H1 (cell line): ENCODE results near the gene DEDD2. TPM values are rescaled to one million over a fixed set of nuclear protein-coding genes. Genes with fewer than 3 reads are reported as not detected.

Experiments used
- CTCF ChIA-PET: fragments of 300-600 bp; sonication (Branson Sonifier 250); formaldehyde crosslinking; loops from one replicate; lab custom pipeline; 2021; ENCODE audit not compliant: partially characterized antibody; lab: Charles Lee
- POLR2A ChIA-PET: fragments of 300-600 bp; sonication (Branson Sonifier 250); formaldehyde crosslinking; loops from one replicate; lab custom pipeline; 2021; ENCODE audit warnings: inconsistent platforms; ENCODE audit not compliant: partially characterized antibody; lab: Charles Lee
- DNase-seq, 2 experiments: peaks; one replicate each; pipeline versions ENCODE4 v3.0.0 to v3.0.0-alpha.2; 2010 to 2022; ENCODE audit warnings: low spot score in 2 of 2, low read depth in 1 of 2, mixed read lengths in 1 of 2
- FAIRE-seq: peaks from 2 replicates; lab custom pipeline; 2011; peaks lifted over from hg19 to GRCh38; lab: Jason Lieb, UNC
- H2AFZ ChIP-seq: 2 replicates; pipeline ENCODE4 v1.8.1; 2012; ENCODE audit warnings: low read length, inconsistent platforms
- H2AK5ac ChIP-seq: 2 replicates; pipeline ENCODE4 v1.6.1; 2013; ENCODE audit warnings: low read depth, low read length
- H2BK120ac ChIP-seq: replicated peaks from 2 replicates; pipeline ENCODE3; 2013; ENCODE audit warnings: low read depth, low read length, inconsistent platforms
- H2BK12ac ChIP-seq: 2 replicates; pipeline ENCODE4 v1.6.1; 2013; ENCODE audit warnings: low read depth, low read length
- H2BK15ac ChIP-seq: 2 replicates; pipeline ENCODE4 v1.6.1; 2013; ENCODE audit warnings: low read length
- H2BK20ac ChIP-seq: 2 replicates; pipeline ENCODE4 v1.6.1; 2013; ENCODE audit warnings: low read length
- H2BK5ac ChIP-seq: 2 replicates; pipeline ENCODE4 v1.6.1; 2013; ENCODE audit warnings: low read depth, low read length
- H3K14ac ChIP-seq: 2 replicates; pipeline ENCODE4 v1.6.1; 2013; ENCODE audit warnings: inconsistent platforms; ENCODE audit not compliant: insufficient read length
- H3K18ac ChIP-seq: 2 replicates; pipeline ENCODE4 v1.6.1; 2013; ENCODE audit warnings: low read length; ENCODE audit errors: extremely low read depth
- H3K23ac ChIP-seq: 2 replicates; pipeline ENCODE4 v1.6.1; 2013; ENCODE audit warnings: inconsistent platforms; ENCODE audit not compliant: insufficient read length
- H3K23me2 ChIP-seq: 2 replicates; pipeline ENCODE4 v1.6.1; 2013; ENCODE audit warnings: low read depth, low read length
- H3K27ac ChIP-seq: 2 replicates; pipeline ENCODE4 v1.6.1; 2011; ENCODE audit warnings: low read depth, low read length, inconsistent platforms
- H3K27me3 ChIP-seq, 4 experiments: replicated peaks in 1 of 4; 1 replicate in 1 of 4; 2 replicates in 3 of 4; pipeline versions ENCODE4 v1.6.1 to v1.8.1; 2011 to 2013; ENCODE audit warnings: low read length in 3 of 4, mild to moderate bottlenecking in 3 of 4, inconsistent platforms in 2 of 4, mixed read lengths in 2 of 4, moderate library complexity in 1 of 4; ENCODE audit not compliant: control insufficient read depth in 3 of 4, insufficient read depth in 3 of 4; ENCODE audit errors: extremely low read depth in 1 of 4
- H3K36me3 ChIP-seq, 4 experiments: 2 replicates each; pipeline versions ENCODE4 v1.6.1 to v1.8.1; 2011 to 2013; ENCODE audit warnings: mild to moderate bottlenecking in 4 of 4, low read length in 3 of 4, moderate library complexity in 2 of 4, control low read depth in 1 of 4, inconsistent platforms in 1 of 4; ENCODE audit not compliant: insufficient read depth in 4 of 4, control insufficient read depth in 2 of 4
- H3K4ac ChIP-seq: replicated peaks from 2 replicates; pipeline ENCODE3; 2013; ENCODE audit warnings: low read length, low read depth, mixed read lengths, inconsistent platforms; ENCODE audit not compliant: insufficient read length
- H3K4me1 ChIP-seq, 4 experiments: replicated peaks in 1 of 4; 1 replicate in 1 of 4; 2 replicates in 3 of 4; pipeline versions ENCODE4 v1.6.1 to v1.8.1; 2011 to 2013; ENCODE audit warnings: low read length in 3 of 4, inconsistent platforms in 2 of 4, mixed read lengths in 1 of 4; ENCODE audit not compliant: insufficient read depth in 4 of 4, control insufficient read depth in 3 of 4
- H3K4me2 ChIP-seq, 2 experiments: 2 replicates each; pipeline versions ENCODE4 v1.6.1 to v1.8.1; 2011 to 2013; ENCODE audit warnings: low read depth in 2 of 2, low read length in 2 of 2, control low read depth in 1 of 2, inconsistent platforms in 1 of 2, mild to moderate bottlenecking in 1 of 2; ENCODE audit not compliant: insufficient read depth in 1 of 2
- H3K4me3 ChIP-seq, 4 experiments: fragments of 200-600, 300-600 bp in 1 of 4; sonication (generic), shearing (Covaris generic), sonication (Bioruptor Twin) in 1 of 4; 2 replicates each; pipeline versions ENCODE4 v1.5.1 to v1.8.1; 2011 to 2016; ENCODE audit warnings: low read length in 4 of 4, low read depth in 3 of 4, control low read depth in 2 of 4, inconsistent platforms in 2 of 4, mild to moderate bottlenecking in 2 of 4, mixed read lengths in 1 of 4, moderate library complexity in 1 of 4; ENCODE audit not compliant: insufficient read depth in 2 of 4; ENCODE audit errors: extremely low read depth in 1 of 4
- H3K56ac ChIP-seq: replicated peaks from 2 replicates; pipeline ENCODE3; 2013; ENCODE audit warnings: low read depth, mild to moderate bottlenecking, mixed read lengths, low read length, inconsistent platforms; ENCODE audit not compliant: insufficient read length
- H3K79me1 ChIP-seq: 2 replicates; pipeline ENCODE4 v1.6.1; 2013; ENCODE audit warnings: low read depth, low read length, control low read depth
- H3K79me2 ChIP-seq, 2 experiments: 2 replicates each; pipeline versions ENCODE4 v1.6.1 to v1.8.1; 2012 to 2013; ENCODE audit warnings: low read length in 2 of 2, mild to moderate bottlenecking in 2 of 2, inconsistent platforms in 1 of 2; ENCODE audit not compliant: insufficient read depth in 2 of 2, control insufficient read depth in 1 of 2
- H3K9ac ChIP-seq, 4 experiments: replicated peaks in 1 of 4; 1 replicate in 1 of 4; 2 replicates in 3 of 4; pipeline versions ENCODE4 v1.6.1 to v1.8.1; 2011 to 2013; ENCODE audit warnings: low read depth in 3 of 4, low read length in 3 of 4, control low read depth in 2 of 4, mild to moderate bottlenecking in 2 of 4, moderate library complexity in 2 of 4, inconsistent platforms in 1 of 4; ENCODE audit errors: extremely low read depth in 1 of 4
- H3K9me3 ChIP-seq, 2 experiments: 2 replicates each; pipeline versions ENCODE4 v1.6.1 to v1.8.1; 2012 to 2013; ENCODE audit warnings: mild to moderate bottlenecking in 2 of 2, moderate library complexity in 2 of 2, control low read depth in 1 of 2, inconsistent platforms in 1 of 2, low read depth in 1 of 2, low read length in 1 of 2, mixed read lengths in 1 of 2; ENCODE audit not compliant: insufficient read depth in 2 of 2
- H4K20me1 ChIP-seq, 2 experiments: replicated peaks in 1 of 2; 2 replicates each; pipeline versions ENCODE3 to v1.8.1; 2011 to 2013; ENCODE audit warnings: inconsistent platforms in 2 of 2, low read length in 2 of 2, mild to moderate bottlenecking in 1 of 2; ENCODE audit not compliant: insufficient read depth in 2 of 2, control insufficient read depth in 1 of 2
- H4K5ac ChIP-seq: 2 replicates; pipeline ENCODE4 v1.6.1; 2013; ENCODE audit warnings: low read length, low read depth, mixed read lengths, inconsistent platforms; ENCODE audit not compliant: insufficient read length
- H4K8ac ChIP-seq: 2 replicates; pipeline ENCODE4 v1.8.0; 2013; ENCODE audit warnings: mild to moderate bottlenecking, moderate library complexity, low read length, inconsistent platforms; ENCODE audit not compliant: insufficient read depth; ENCODE audit errors: extremely low read depth
- H4K91ac ChIP-seq: replicated peaks from 2 replicates; pipeline ENCODE3; 2013; ENCODE audit warnings: low read length, mixed read lengths, inconsistent platforms; ENCODE audit not compliant: insufficient read length
- BCL11A ChIP-seq, 2 experiments: IDR thresholded peaks; one replicate each; pipeline ENCODE4 v1.6.1; 2011; ENCODE audit warnings: low read depth in 2 of 2, low read length in 2 of 2, mild to moderate bottlenecking in 2 of 2
- CEBPB ChIP-seq: IDR thresholded peaks from 2 replicates; pipeline ENCODE4 v1.6.1; 2012; ENCODE audit warnings: low read depth, low read length
- JUN ChIP-seq: IDR thresholded peaks from 2 replicates; pipeline ENCODE4 v1.6.1; 2011; ENCODE audit warnings: low read depth, mild to moderate bottlenecking, improper control_type of control experiment, low read length
- JUND ChIP-seq: IDR thresholded peaks from 2 replicates; pipeline ENCODE4 v1.6.1; 2011; ENCODE audit warnings: mild to moderate bottlenecking, improper control_type of control experiment, low read length
- KDM1A ChIP-seq: fragments of 200-600, 300-600 bp; sonication (generic); IDR thresholded peaks from 2 replicates; pipeline ENCODE4 v1.7.1; 2016; ENCODE audit warnings: mild to moderate bottlenecking, low read length, borderline replicate concordance
- KDM5A ChIP-seq: fragments of 200-600 bp; IDR thresholded peaks from 2 replicates; pipeline ENCODE4 v1.7.1; 2012; ENCODE audit warnings: mild to moderate bottlenecking, low read length, inconsistent platforms, mixed read lengths
- NRF1 ChIP-seq: IDR thresholded peaks from 2 replicates; pipeline ENCODE4 v1.6.1; 2011; ENCODE audit warnings: mild to moderate bottlenecking, low read depth, low read length, improper control_type of control experiment
- RAD21 ChIP-seq, 2 experiments: IDR thresholded peaks in 1 of 2; conservative IDR thresholded peaks in 1 of 2; 2 replicates each; pipeline ENCODE4 v1.6.1; 2011; ENCODE audit warnings: low read depth in 2 of 2, low read length in 2 of 2, improper control_type of control experiment in 1 of 2, inconsistent platforms in 1 of 2, mild to moderate bottlenecking in 1 of 2, moderate library complexity in 1 of 2
- SAP30 ChIP-seq: fragments of 300-600 bp; sonication (generic); IDR thresholded peaks from 2 replicates; pipeline ENCODE4 v1.7.1; 2012; ENCODE audit warnings: low read length, moderate library complexity, mild to moderate bottlenecking, inconsistent platforms; ENCODE audit not compliant: insufficient read depth, insufficient replicate concordance
- WGBS, 2 experiments: shearing (Covaris generic) in 1 of 2; methylation state at CpG; one replicate each; pipeline versions ENCODE4 v1.1.6 to v1.1.7; 2013 to 2015; ENCODE audit warnings: low lambda C conversion rate in 2 of 2, mixed read lengths in 2 of 2, inconsistent platforms in 1 of 2, low coverage in 1 of 2, missing lambda C conversion rate in 1 of 2; ENCODE audit not compliant: insufficient replicate concordance in 2 of 2, insufficient coverage in 1 of 2, insufficient read length in 1 of 2; ENCODE audit errors: extremely low coverage in 1 of 2, missing lambda C conversion rate in 1 of 2; 5-methylcytosine and 5-hydroxymethylcytosine counted together
- polyA plus RNA-seq, 7 experiments: library from polyadenylated mRNA; depleted of rRNA in 3 of 7; stranded (reverse) in 5 of 7; unstranded in 2 of 7; fragments of >200 nt in 5 of 7; fragments of 200-250 nt in 2 of 7; gene quantifications; 1 replicate in 5 of 7; 2 replicates in 1 of 7; 4 replicates in 1 of 7; pipeline versions ENCODE4 v1.2.1 to v1.2.3, GENCODE V29; 2011 to 2013; ENCODE audit warnings: missing spikeins in 2 of 7, mixed read lengths in 2 of 7
- total RNA-seq: library from RNA; stranded (reverse); fragmentation: NEBNext Ultra II Directional; extraction: Animal tissue kit (Norgen Biotek cat#: 25700); gene quantifications from 2 replicates; pipeline ENCODE4 v1.2.1, GENCODE V29; 2021
- TF ChIP-seq, protein P1 (sequence below), 3 experiments: IDR thresholded peaks; 1 replicate in 2 of 3; 2 replicates in 1 of 3; pipeline versions ENCODE4 v1.5.1 to v1.6.1; 2011; ENCODE audit warnings: low read length in 3 of 3, mild to moderate bottlenecking in 3 of 3, inconsistent platforms in 2 of 3, low read depth in 1 of 3, moderate library complexity in 1 of 3; ENCODE audit not compliant: insufficient read depth in 1 of 3; ENCODE audit errors: control extremely low read depth in 1 of 3

DEDD2 gene
- total and polyA plus RNA-seq, 2 of the 8 experiments (the other 6 are each of a cell fraction or from before 2014, with no cell fraction given): 37.8 to 65.0 TPM

DNA sequence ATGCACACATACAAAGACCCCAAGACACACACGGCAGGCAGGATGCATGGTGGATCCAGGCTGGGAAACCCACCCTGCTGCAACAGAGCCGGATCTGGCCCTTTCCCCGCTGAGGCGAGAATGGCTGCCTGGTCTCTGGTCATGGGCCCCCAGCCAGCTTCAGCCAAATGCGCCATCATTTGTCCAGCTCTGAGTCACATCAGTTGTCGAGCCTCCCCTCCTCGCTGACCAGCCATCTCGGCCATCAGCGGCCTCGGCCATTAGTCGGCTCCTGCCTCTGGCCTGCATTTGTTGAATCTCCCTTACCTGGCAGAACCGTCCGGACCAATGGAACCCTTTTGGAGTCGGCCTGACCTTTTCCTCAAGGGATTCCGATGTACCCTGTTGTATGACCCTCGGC is 46.8 kb downstream of the DEDD2 start:
- H3K18ac ChIP-seq: no peak overlapping the region
- no peak for FAIRE-seq
- H2BK5ac ChIP-seq: no peak overlapping the region
- H3K79me2 ChIP-seq: no peaks in the 10 kb centered on the region
- no peak overlapping the region for H3K14ac ChIP-seq
- no peak overlapping the region for H4K5ac ChIP-seq
- 93% methylated on average over 16 of the region's 16 CpGs; no CpG with 5 or more reads in 1 of the 2 experiments for WGBS, 2 experiments
- no peaks in the 10 kb centered on the region for H3K9me3 ChIP-seq
- H3K23me2 ChIP-seq: peaks cover 3% of the 10 kb centered on the region; the same call in 1 of the 2 replicates
- no peak overlapping the region for H2AK5ac ChIP-seq
- H3K27me3 ChIP-seq: peaks cover 10 to 22% (median 16%) of the 10 kb centered on the region in 4 experiments
- H4K91ac ChIP-seq: no peak overlapping the region
- H3K4me1 ChIP-seq: peaks cover 0 to 5% (median 1%) of the 10 kb centered on the region in 4 experiments; a peak in 3 of 7 replicates
- H2BK15ac ChIP-seq: no peak overlapping the region
- no peak overlapping the region for H2BK12ac ChIP-seq
- no peak overlapping the region for H4K8ac ChIP-seq
- no peak overlapping the region for H2BK20ac ChIP-seq
- H2BK120ac ChIP-seq: no peak overlapping the region
- ChIA-PET CTCF (interaction anchor here (0.6 to 1.6 kb wide), 4 partner anchors 12 to 1462 kb away, joined by 3 to 5 read pairs (median 3); no protein-coding TSS in a partner anchor), POLR2A (interaction anchor here (0.7 kb wide), 1 partner anchor 55 kb away, joined by 3 read pairs; no protein-coding TSS in a partner anchor)
- no peak overlapping the region for H3K4me3 ChIP-seq
- H4K20me1 ChIP-seq: no peaks in the 10 kb centered on the region
- H3K4ac ChIP-seq: no peak overlapping the region
- H3K36me3 ChIP-seq: no peaks in the 10 kb centered on the region
- DNase-seq: no peak
- H3K23ac ChIP-seq: no peak overlapping the region
- H3K4me2 ChIP-seq: no peak overlapping the region
- H3K27ac ChIP-seq: no peak overlapping the region
- H3K9ac ChIP-seq: no peak overlapping the region
- H2AFZ ChIP-seq: no peak overlapping the region
- H3K79me1 ChIP-seq: no peaks in the 10 kb centered on the region
- H3K56ac ChIP-seq: no peak overlapping the region
- TF ChIP-seq BCL11A (IDR thresholded peaks at IDR 0.05; ENCODE audit: low read depth in 2 of 2, low read length in 2 of 2) (no peak), JUN (no peak), NRF1 (no peak), RAD21 (IDR thresholded peaks at IDR 0.05 in 1 of 2, conservative IDR thresholded peaks at IDR 0.05 in 1 of 2; ENCODE audit: low read depth in 2 of 2, low read length in 2 of 2) (no peak), KDM1A (no peak), KDM5A (no peak), JUND (no peak), CEBPB (no peak), SAP30 (no peak)
- TF ChIP-seq, protein P1, sequence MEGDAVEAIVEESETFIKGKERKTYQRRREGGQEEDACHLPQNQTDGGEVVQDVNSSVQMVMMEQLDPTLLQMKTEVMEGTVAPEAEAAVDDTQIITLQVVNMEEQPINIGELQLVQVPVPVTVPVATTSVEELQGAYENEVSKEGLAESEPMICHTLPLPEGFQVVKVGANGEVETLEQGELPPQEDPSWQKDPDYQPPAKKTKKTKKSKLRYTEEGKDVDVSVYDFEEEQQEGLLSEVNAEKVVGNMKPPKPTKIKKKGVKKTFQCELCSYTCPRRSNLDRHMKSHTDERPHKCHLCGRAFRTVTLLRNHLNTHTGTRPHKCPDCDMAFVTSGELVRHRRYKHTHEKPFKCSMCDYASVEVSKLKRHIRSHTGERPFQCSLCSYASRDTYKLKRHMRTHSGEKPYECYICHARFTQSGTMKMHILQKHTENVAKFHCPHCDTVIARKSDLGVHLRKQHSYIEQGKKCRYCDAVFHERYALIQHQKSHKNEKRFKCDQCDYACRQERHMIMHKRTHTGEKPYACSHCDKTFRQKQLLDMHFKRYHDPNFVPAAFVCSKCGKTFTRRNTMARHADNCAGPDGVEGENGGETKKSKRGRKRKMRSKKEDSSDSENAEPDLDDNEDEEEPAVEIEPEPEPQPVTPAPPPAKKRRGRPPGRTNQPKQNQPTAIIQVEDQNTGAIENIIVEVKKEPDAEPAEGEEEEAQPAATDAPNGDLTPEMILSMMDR (IDR thresholded peaks at IDR 0.05; ENCODE audit: control extremely low read depth in 1 of 3, insufficient read depth in 1 of 3, low read depth in 1 of 3, low read length in 3 of 3): no peak
